A673 (cell line): ENCODE measurements around the gene SYT8. TPM values are rescaled to one million over a fixed set of nuclear protein-coding genes. Genes with fewer than 3 reads are reported as not detected.

Experiments
- BruUV-seq: library from RNA; stranded (reverse); fragments of 400-500 nt; replicated peaks from 2 replicates; lab custom pipeline; 2021; lab: Mats Ljungman, UMichigan
- CTCF ChIA-PET: fragments of 300-600 bp; sonication (Branson Sonifier 250); formaldehyde crosslinking; loops from one replicate; lab custom pipeline; 2022; ENCODE audit warnings: antibody characterized with exemption; lab: Charles Lee
- POLR2A ChIA-PET: fragments of 300-600 bp; sonication (Branson Sonifier 250); formaldehyde crosslinking; loops from one replicate; lab custom pipeline; 2022; ENCODE audit warnings: antibody characterized with exemption; ENCODE audit not compliant: low non-redundant PET; lab: Charles Lee
- DNase-seq: peaks from one replicate; pipeline ENCODE4 v3.0.0-alpha.2; 2015; ENCODE audit warnings: low spot score
- H3K27ac ChIP-seq: fragments of 200-600 bp; sonication (generic); 2 replicates; pipeline ENCODE4 v1.5.1; 2016; ENCODE audit warnings: mixed run types, low read depth, mild to moderate bottlenecking, mixed read lengths, antibody characterized with exemption, low read length; ENCODE audit not compliant: poor library complexity, severe bottlenecking
- H3K27me3 ChIP-seq: fragments of 200-600 bp; sonication (generic); replicated peaks from 2 replicates; pipeline ENCODE4 v1.6.1; 2017; ENCODE audit warnings: mixed run types, low read depth, mild to moderate bottlenecking, mixed read lengths, antibody characterized with exemption, low read length; ENCODE audit not compliant: insufficient read depth, poor library complexity
- H3K36me3 ChIP-seq: fragments of 200-600 bp; sonication (generic); 2 replicates; pipeline ENCODE4 v1.6.1; 2016; ENCODE audit warnings: mixed run types, mild to moderate bottlenecking, mixed read lengths, antibody characterized with exemption, low read length; ENCODE audit not compliant: insufficient read depth, poor library complexity, severe bottlenecking
- H3K4me1 ChIP-seq: fragments of 200-600 bp; sonication (generic); 2 replicates; pipeline ENCODE4 v1.6.1; 2017; ENCODE audit warnings: mixed run types, mild to moderate bottlenecking, mixed read lengths, antibody characterized with exemption, low read length; ENCODE audit not compliant: insufficient read depth, poor library complexity, severe bottlenecking
- H3K4me3 ChIP-seq: fragments of 200-600 bp; sonication (generic); 2 replicates; pipeline ENCODE4 v1.5.1; 2016; ENCODE audit warnings: low read depth, mixed run types, mild to moderate bottlenecking, mixed read lengths, low read length; ENCODE audit not compliant: poor library complexity, severe bottlenecking
- H3K9me3 ChIP-seq: fragments of 200-600 bp; sonication (generic); 2 replicates; pipeline ENCODE4 v1.6.1; 2016; ENCODE audit warnings: mixed run types, low read depth, mild to moderate bottlenecking, mixed read lengths, antibody characterized with exemption, low read length; ENCODE audit not compliant: poor library complexity, severe bottlenecking
- EZH2 ChIP-seq: fragments of 200-600 bp; sonication (generic); IDR thresholded peaks from 2 replicates; pipeline ENCODE4 v1.6.1; 2017; ENCODE audit warnings: borderline replicate concordance, low read depth, mild to moderate bottlenecking, mixed read lengths, antibody characterized with exemption, low read length; ENCODE audit not compliant: poor library complexity, severe bottlenecking
- intact Hi-C: fragments of 100-400 bp; cut with micrococcal nuclease; formaldehyde crosslinking; loops from one replicate; pipeline ENCODE4 v1.10.0; 2022; ENCODE audit not compliant: unreplicated experiment
- total RNA-seq: library from RNA; stranded (reverse); gene quantifications from 2 replicates; pipeline ENCODE4 v1.2.3, GENCODE V29; 2021
- TF ChIP-seq, protein P1 (sequence below): fragments of 300-800, 200-600 bp; sonication (generic); conservative IDR thresholded peaks from 2 replicates; pipeline ENCODE4 v1.5.1; 2017; ENCODE audit warnings: low read depth, mild to moderate bottlenecking, antibody characterized with exemption, low read length, moderate library complexity, mixed read lengths

The SYT8 gene
- total RNA-seq, 1 experiment from 2014 or later = not detected

GRCh38 chr11:1853376-1854131, 18.8 kb downstream of the SYT8 start:
- no peaks in the 10 kb centered on the region for H3K36me3 ChIP-seq
- no peak for DNase-seq
- no TSS peak for BruUV-seq
- no peaks in the 10 kb centered on the region for H3K27me3 ChIP-seq
- TF ChIP-seq, protein P1, sequence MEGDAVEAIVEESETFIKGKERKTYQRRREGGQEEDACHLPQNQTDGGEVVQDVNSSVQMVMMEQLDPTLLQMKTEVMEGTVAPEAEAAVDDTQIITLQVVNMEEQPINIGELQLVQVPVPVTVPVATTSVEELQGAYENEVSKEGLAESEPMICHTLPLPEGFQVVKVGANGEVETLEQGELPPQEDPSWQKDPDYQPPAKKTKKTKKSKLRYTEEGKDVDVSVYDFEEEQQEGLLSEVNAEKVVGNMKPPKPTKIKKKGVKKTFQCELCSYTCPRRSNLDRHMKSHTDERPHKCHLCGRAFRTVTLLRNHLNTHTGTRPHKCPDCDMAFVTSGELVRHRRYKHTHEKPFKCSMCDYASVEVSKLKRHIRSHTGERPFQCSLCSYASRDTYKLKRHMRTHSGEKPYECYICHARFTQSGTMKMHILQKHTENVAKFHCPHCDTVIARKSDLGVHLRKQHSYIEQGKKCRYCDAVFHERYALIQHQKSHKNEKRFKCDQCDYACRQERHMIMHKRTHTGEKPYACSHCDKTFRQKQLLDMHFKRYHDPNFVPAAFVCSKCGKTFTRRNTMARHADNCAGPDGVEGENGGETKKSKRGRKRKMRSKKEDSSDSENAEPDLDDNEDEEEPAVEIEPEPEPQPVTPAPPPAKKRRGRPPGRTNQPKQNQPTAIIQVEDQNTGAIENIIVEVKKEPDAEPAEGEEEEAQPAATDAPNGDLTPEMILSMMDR = no peak
- POLR2A ChIA-PET = no interaction called here
- H3K27ac ChIP-seq = no peak overlapping the region
- H3K4me1 ChIP-seq = no peaks in the 10 kb centered on the region
- intact Hi-C loops = no loop called here
- no peak overlapping the region for H3K4me3 ChIP-seq
- CTCF ChIA-PET = no interaction called here
- no peaks in the 10 kb centered on the region for H3K9me3 ChIP-seq

GRCh38 chr11:1854132-1854948, 19.6 kb downstream of the SYT8 start:
- Histone ChIP-seq H3K4me1 (no peaks in the 10 kb centered on the region), H3K9me3 (no peaks in the 10 kb centered on the region), H3K36me3 (no peaks in the 10 kb centered on the region), H3K27me3 (no peaks in the 10 kb centered on the region), H3K4me3 (no peak overlapping the region), H3K27ac (no peak overlapping the region)
- no peak for TF ChIP-seq EZH2
- TF ChIP-seq, protein P1 = no peak
- no TSS peak for BruUV-seq
- no peak for DNase-seq
- ChIA-PET POLR2A (no interaction called here), CTCF (no interaction called here)
- intact Hi-C loops = no loop called here

- Histone ChIP-seq H3K36me3 (no peaks in the 10 kb centered on the region), H3K4me1 (no peaks in the 10 kb centered on the region), H3K9me3 (no peaks in the 10 kb centered on the region), H3K27ac (no peak overlapping the region), H3K27me3 (peaks cover 3% of the 10 kb centered on the region), H3K4me3 (no peak overlapping the region)
- TF ChIP-seq, protein P1 = no peak
- TF ChIP-seq EZH2 = no peak
- CTCF ChIA-PET = no interaction called here
- intact Hi-C loops = no loop called here
- POLR2A ChIA-PET = no interaction called here
- BruUV-seq = no TSS peak
- DNase-seq = no peak
Observed at GRCh38 chr11:1854949-1855885, 20.4 kb downstream of the SYT8 start.
